A673 (cell line): Measurements from ENCODE around the gene HIP1R. TPM values are rescaled to one million over a fixed set of nuclear protein-coding genes. Genes with fewer than 3 reads are reported as not detected.

Source experiments
- BruUV-seq: library from RNA; stranded (reverse); fragments of 400-500 nt; replicated peaks from 2 replicates; lab custom pipeline; 2021; lab: Mats Ljungman, UMichigan
- CTCF ChIA-PET: fragments of 300-600 bp; sonication (Branson Sonifier 250); formaldehyde crosslinking; loops from one replicate; lab custom pipeline; 2022; ENCODE audit warnings: antibody characterized with exemption; lab: Charles Lee
- POLR2A ChIA-PET: fragments of 300-600 bp; sonication (Branson Sonifier 250); formaldehyde crosslinking; loops from one replicate; lab custom pipeline; 2022; ENCODE audit warnings: antibody characterized with exemption; ENCODE audit not compliant: low non-redundant PET; lab: Charles Lee
- DNase-seq: peaks from one replicate; pipeline ENCODE4 v3.0.0-alpha.2; 2015; ENCODE audit warnings: low spot score
- H3K27ac ChIP-seq: fragments of 200-600 bp; sonication (generic); 2 replicates; pipeline ENCODE4 v1.5.1; 2016; ENCODE audit warnings: mixed run types, low read depth, mild to moderate bottlenecking, mixed read lengths, antibody characterized with exemption, low read length; ENCODE audit not compliant: poor library complexity, severe bottlenecking
- H3K27me3 ChIP-seq: fragments of 200-600 bp; sonication (generic); replicated peaks from 2 replicates; pipeline ENCODE4 v1.6.1; 2017; ENCODE audit warnings: mixed run types, low read depth, mild to moderate bottlenecking, mixed read lengths, antibody characterized with exemption, low read length; ENCODE audit not compliant: insufficient read depth, poor library complexity
- H3K36me3 ChIP-seq: fragments of 200-600 bp; sonication (generic); 2 replicates; pipeline ENCODE4 v1.6.1; 2016; ENCODE audit warnings: mixed run types, mild to moderate bottlenecking, mixed read lengths, antibody characterized with exemption, low read length; ENCODE audit not compliant: insufficient read depth, poor library complexity, severe bottlenecking
- H3K4me1 ChIP-seq: fragments of 200-600 bp; sonication (generic); 2 replicates; pipeline ENCODE4 v1.6.1; 2017; ENCODE audit warnings: mixed run types, mild to moderate bottlenecking, mixed read lengths, antibody characterized with exemption, low read length; ENCODE audit not compliant: insufficient read depth, poor library complexity, severe bottlenecking
- H3K4me3 ChIP-seq: fragments of 200-600 bp; sonication (generic); 2 replicates; pipeline ENCODE4 v1.5.1; 2016; ENCODE audit warnings: low read depth, mixed run types, mild to moderate bottlenecking, mixed read lengths, low read length; ENCODE audit not compliant: poor library complexity, severe bottlenecking
- H3K9me3 ChIP-seq: fragments of 200-600 bp; sonication (generic); 2 replicates; pipeline ENCODE4 v1.6.1; 2016; ENCODE audit warnings: mixed run types, low read depth, mild to moderate bottlenecking, mixed read lengths, antibody characterized with exemption, low read length; ENCODE audit not compliant: poor library complexity, severe bottlenecking
- EZH2 ChIP-seq: fragments of 200-600 bp; sonication (generic); IDR thresholded peaks from 2 replicates; pipeline ENCODE4 v1.6.1; 2017; ENCODE audit warnings: borderline replicate concordance, low read depth, mild to moderate bottlenecking, mixed read lengths, antibody characterized with exemption, low read length; ENCODE audit not compliant: poor library complexity, severe bottlenecking
- intact Hi-C: fragments of 100-400 bp; cut with micrococcal nuclease; formaldehyde crosslinking; loops from one replicate; pipeline ENCODE4 v1.10.0; 2022; ENCODE audit not compliant: unreplicated experiment
- total RNA-seq: library from RNA; stranded (reverse); gene quantifications from 2 replicates; pipeline ENCODE4 v1.2.3, GENCODE V29; 2021
- TF ChIP-seq, protein P1 (sequence below): fragments of 300-800, 200-600 bp; sonication (generic); conservative IDR thresholded peaks from 2 replicates; pipeline ENCODE4 v1.5.1; 2017; ENCODE audit warnings: low read depth, mild to moderate bottlenecking, antibody characterized with exemption, low read length, moderate library complexity, mixed read lengths

The HIP1R gene
- total RNA-seq, 1 experiment from 2014 or later: 30.4 TPM

DNA sequence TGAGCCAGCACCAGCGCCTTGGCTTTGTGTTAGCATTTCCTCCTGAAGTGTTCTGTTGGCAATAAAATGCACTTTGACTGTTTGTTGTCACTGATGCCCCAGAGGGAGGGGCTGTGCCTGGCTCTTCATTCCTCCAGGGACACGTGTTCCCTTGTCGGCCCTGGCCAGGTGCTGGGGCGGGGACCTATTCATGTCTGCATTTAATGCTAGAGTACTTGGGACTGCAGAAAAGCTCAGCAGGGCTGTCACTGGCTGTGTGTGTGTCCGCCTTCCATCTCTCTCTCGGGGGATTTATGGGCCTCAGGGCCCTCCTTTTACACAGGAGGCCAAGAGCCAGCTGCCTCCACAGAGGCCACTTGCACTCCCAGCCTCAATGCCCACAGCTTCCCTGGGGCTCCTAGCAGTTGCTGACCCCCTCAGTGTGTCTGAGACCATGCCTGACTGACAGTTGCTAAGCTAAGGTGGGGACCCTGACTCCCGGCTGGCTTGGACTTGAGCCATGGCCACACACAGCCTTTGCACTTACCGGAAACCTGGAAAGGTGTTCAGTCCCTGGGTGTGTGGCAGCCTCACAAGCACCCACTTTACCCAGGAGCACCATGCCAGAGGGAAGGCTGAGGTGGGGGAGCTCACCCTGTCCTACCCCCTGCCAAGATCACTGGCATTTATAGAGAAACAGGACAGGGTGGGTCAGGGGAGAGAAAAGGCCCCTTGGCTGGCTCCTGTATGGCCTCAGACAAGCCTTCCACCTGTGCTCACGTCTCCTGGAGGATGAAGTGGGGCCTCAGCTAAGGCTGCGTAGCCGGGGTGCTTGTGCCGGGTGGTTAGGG is 27.8 kb downstream of the HIP1R start:
- POLR2A ChIA-PET: no interaction called here
- no peak for DNase-seq
- CTCF ChIA-PET: no interaction called here
- intact Hi-C loops: no loop called here
- Histone ChIP-seq H3K27me3 (no peaks in the 10 kb centered on the region), H3K9me3 (no peaks in the 10 kb centered on the region), H3K36me3 (peaks cover 8% of the 10 kb centered on the region), H3K4me3 (no peak overlapping the region), H3K4me1 (no peaks in the 10 kb centered on the region), H3K27ac (no peak overlapping the region)
- BruUV-seq: no TSS peak
- TF ChIP-seq EZH2: no peak
- TF ChIP-seq, protein P1, sequence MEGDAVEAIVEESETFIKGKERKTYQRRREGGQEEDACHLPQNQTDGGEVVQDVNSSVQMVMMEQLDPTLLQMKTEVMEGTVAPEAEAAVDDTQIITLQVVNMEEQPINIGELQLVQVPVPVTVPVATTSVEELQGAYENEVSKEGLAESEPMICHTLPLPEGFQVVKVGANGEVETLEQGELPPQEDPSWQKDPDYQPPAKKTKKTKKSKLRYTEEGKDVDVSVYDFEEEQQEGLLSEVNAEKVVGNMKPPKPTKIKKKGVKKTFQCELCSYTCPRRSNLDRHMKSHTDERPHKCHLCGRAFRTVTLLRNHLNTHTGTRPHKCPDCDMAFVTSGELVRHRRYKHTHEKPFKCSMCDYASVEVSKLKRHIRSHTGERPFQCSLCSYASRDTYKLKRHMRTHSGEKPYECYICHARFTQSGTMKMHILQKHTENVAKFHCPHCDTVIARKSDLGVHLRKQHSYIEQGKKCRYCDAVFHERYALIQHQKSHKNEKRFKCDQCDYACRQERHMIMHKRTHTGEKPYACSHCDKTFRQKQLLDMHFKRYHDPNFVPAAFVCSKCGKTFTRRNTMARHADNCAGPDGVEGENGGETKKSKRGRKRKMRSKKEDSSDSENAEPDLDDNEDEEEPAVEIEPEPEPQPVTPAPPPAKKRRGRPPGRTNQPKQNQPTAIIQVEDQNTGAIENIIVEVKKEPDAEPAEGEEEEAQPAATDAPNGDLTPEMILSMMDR: no peak

DNA sequence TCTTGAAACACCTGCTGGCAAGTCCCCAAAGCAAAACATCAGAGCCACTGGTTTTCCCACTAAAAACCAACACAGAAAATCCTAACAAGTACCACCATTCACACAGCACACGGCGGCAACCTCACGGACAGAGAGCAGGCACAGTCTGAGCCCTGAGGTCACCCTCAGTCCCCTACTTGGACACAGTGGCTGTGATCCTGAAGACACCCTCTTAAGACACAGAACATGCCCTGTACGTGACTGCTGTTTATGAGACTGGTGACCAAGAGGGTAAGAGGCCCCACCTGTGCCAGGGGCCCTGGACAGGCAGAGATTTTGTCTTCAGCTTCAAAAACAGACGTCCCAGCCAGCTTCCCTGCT is 29.6 kb downstream of the HIP1R start:
- Histone ChIP-seq H3K27me3 (no peaks in the 10 kb centered on the region), H3K36me3 (peaks cover 25% of the 10 kb centered on the region), H3K4me3 (no peak overlapping the region), H3K4me1 (no peaks in the 10 kb centered on the region), H3K27ac (no peak overlapping the region), H3K9me3 (no peaks in the 10 kb centered on the region)
- no TSS peak for BruUV-seq
- CTCF ChIA-PET: no interaction called here
- intact Hi-C loops: no loop called here
- POLR2A ChIA-PET: no interaction called here
- no peak for DNase-seq
- TF ChIP-seq, protein P1: no peak
- TF ChIP-seq EZH2: no peak

DNA sequence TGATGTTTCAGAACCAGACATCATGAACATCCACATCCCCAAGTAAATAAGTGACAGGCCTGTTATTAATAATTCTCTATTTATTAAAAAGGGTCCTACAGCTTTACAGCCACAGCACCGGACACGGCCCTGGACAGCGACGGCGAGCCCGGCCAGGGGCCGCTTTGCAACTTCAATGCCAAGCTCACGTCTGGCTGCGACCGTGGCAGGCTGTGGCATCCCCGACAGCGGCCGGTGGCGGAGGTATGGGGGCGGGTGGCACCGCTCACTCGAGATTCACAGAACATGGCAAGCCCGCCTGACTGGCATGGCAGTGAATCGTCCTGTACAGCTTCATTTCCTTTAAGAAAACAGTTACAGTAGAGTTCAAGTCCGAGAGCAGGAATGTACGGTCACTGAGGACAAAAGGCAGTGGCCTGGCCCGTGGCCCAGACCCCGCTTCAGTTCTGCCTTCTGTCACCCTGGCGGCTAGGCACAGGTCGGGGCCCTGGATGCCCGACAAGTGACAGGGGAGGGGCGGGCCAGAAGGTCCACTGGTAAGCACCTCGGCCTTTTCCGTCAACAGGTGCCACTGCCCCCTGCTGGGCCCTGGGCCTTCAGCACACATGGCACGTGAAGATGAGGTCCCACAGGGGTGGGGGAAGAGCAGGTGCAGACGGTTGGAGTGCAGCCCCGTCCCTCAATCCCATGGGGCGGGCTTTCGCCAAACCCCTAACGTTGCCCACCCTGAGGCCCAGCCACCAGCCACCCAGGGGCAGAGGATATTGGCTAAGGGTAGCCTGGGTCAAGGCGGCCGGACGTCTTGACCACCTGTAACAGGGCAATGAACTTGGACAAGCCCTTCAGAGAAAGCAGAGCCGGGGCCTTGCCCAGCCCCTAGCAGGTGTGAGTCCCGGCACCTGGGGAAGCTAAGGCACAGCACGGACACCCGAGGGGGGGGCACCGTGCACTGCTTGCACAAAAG is 30.3 kb downstream of the HIP1R start:
- no TSS peak for BruUV-seq
- intact Hi-C loops: no loop called here
- no peak overlapping the region for H3K27ac ChIP-seq
- TF ChIP-seq EZH2: no peak
- TF ChIP-seq, protein P1: 0 out of 2 replicates have a peak, but pooled peaks have one; percentile 27
- no peaks in the 10 kb centered on the region for H3K27me3 ChIP-seq
- ChIA-PET CTCF (no interaction called here), POLR2A (no interaction called here)
- no peak for DNase-seq
- H3K4me1 ChIP-seq: peaks cover 5% of the 10 kb centered on the region
- no peaks in the 10 kb centered on the region for H3K9me3 ChIP-seq
- peaks cover 31% of the 10 kb centered on the region for H3K36me3 ChIP-seq
- no peak overlapping the region for H3K4me3 ChIP-seq
